HG02885 (cell line): Measurements from ENCODE around the gene HERC6.
A peak's percentile ranks its signal among the peaks of the same experiment; 100 is the strongest.
"Not testable (repeated sequence)": the region's sequence is repeated elsewhere in the genome, so short reads cannot be mapped to it uniquely, and the experiment has no call there.

Experiments
- ATAC-seq: cut with Tn5 transposase; IDR thresholded peaks from one replicate; pipeline ENCODE4 v1.9.1; 2021; ENCODE audit warnings: mild to moderate bottlenecking; ENCODE audit not compliant: unreplicated experiment, poor library complexity

Gene HERC6

GRCh38 chr4:88382621-88383020 is 4.0 kb downstream of the HERC6 start:
- peak; percentile 32 for ATAC-seq

GRCh38 chr4:88390128-88390527 is 11.5 kb downstream of the HERC6 start:
- ATAC-seq, result no peak

- no peak for ATAC-seq
Measured at GRCh38 chr4:88391703-88392102, 13.1 kb downstream of the HERC6 start.

GRCh38 chr4:88396681-88397080 is 18.0 kb downstream of the HERC6 start:
- ATAC-seq, result no peak

- ATAC-seq, result no peak
Measured at GRCh38 chr4:88398381-88398780, 19.7 kb downstream of the HERC6 start.

GRCh38 chr4:88409206-88409605 is 30.6 kb downstream of the HERC6 start:
- ATAC-seq, result no peak

- ATAC-seq, result no peak
Measured at GRCh38 chr4:88409789-88410188, 31.1 kb downstream of the HERC6 start.

- ATAC-seq, result no peak
Measured at GRCh38 chr4:88411491-88412096, 32.9 kb downstream of the HERC6 start.

- ATAC-seq, result no peak
Measured at GRCh38 chr4:88413801-88414200, 35.1 kb downstream of the HERC6 start.

- no peak for ATAC-seq
Measured at GRCh38 chr4:88414755-88415154, 36.1 kb downstream of the HERC6 start.

GRCh38 chr4:88415982-88416381 is 37.3 kb downstream of the HERC6 start:
- no peak for ATAC-seq

GRCh38 chr4:88418411-88418810 is 39.8 kb downstream of the HERC6 start:
- no peak for ATAC-seq

- ATAC-seq, result peak; percentile 77
Measured at GRCh38 chr4:88419874-88420273, 41.2 kb downstream of the HERC6 start.

GRCh38 chr4:88420844-88421243 is 42.2 kb downstream of the HERC6 start:
- ATAC-seq, result no peak

- no peak for ATAC-seq
Measured at GRCh38 chr4:88422403-88422802, 43.8 kb downstream of the HERC6 start.

GRCh38 chr4:88429401-88429800 is 50.7 kb downstream of the HERC6 start:
- ATAC-seq, result no peak

GRCh38 chr4:88435987-88436693 is 57.5 kb downstream of the HERC6 start:
- no peak for ATAC-seq

- not testable (repeated sequence) for ATAC-seq
Measured at GRCh38 chr4:88437873-88438272, 59.2 kb downstream of the HERC6 start.

- ATAC-seq, result no peak
Measured at GRCh38 chr4:88439161-88439760, 60.6 kb downstream of the HERC6 start.

GRCh38 chr4:88440146-88440545 is 61.5 kb downstream of the HERC6 start:
- no peak for ATAC-seq

- no peak for ATAC-seq
Measured at GRCh38 chr4:88441696-88442095, 63.0 kb downstream of the HERC6 start.

- ATAC-seq, result no peak
Measured at GRCh38 chr4:88442689-88443191, 64.1 kb downstream of the HERC6 start.
